H1 (cell line): ENCODE measurements around the gene NXPH4. TPM values are rescaled to one million over a fixed set of nuclear protein-coding genes. Genes with fewer than 3 reads are reported as not detected.

Source experiments
- CHD1 ChIP-seq: IDR thresholded peaks from 2 replicates; pipeline ENCODE4 v1.6.1; 2012; ENCODE audit warnings: low read depth, low read length, improper control_type of control experiment
- CTCF ChIP-seq, 3 experiments: IDR thresholded peaks; 1 replicate in 2 of 3; 2 replicates in 1 of 3; pipeline versions ENCODE4 v1.5.1 to v1.6.1; 2011; ENCODE audit warnings: low read length in 3 of 3, mild to moderate bottlenecking in 3 of 3, inconsistent platforms in 2 of 3, low read depth in 1 of 3, moderate library complexity in 1 of 3; ENCODE audit not compliant: insufficient read depth in 1 of 3; ENCODE audit errors: control extremely low read depth in 1 of 3
- EZH2 ChIP-seq: fragments of 200-600 bp; sonication (generic); IDR thresholded peaks from 2 replicates; pipeline ENCODE4 v1.7.1; 2012; ENCODE audit warnings: low read depth, mild to moderate bottlenecking, moderate library complexity, low read length, inconsistent platforms; ENCODE audit not compliant: severe bottlenecking
- KDM1A ChIP-seq: fragments of 200-600, 300-600 bp; sonication (generic); IDR thresholded peaks from 2 replicates; pipeline ENCODE4 v1.7.1; 2016; ENCODE audit warnings: mild to moderate bottlenecking, low read length, borderline replicate concordance
- SIRT6 ChIP-seq: IDR thresholded peaks from one replicate; pipeline ENCODE4 v1.7.1; 2012; ENCODE audit warnings: low read length, inconsistent platforms
- SIX5 ChIP-seq: IDR thresholded peaks from 2 replicates; pipeline ENCODE4 v1.6.1; 2011; ENCODE audit warnings: mild to moderate bottlenecking, low read depth, low read length
- SUZ12 ChIP-seq: fragments of 200-600 bp; sonication (generic); IDR thresholded peaks from 2 replicates; pipeline ENCODE4 v1.6.1; 2012; ENCODE audit warnings: mild to moderate bottlenecking, inconsistent platforms, low read length, moderate library complexity, mixed read lengths
- polyA plus RNA-seq, 7 experiments: library from polyadenylated mRNA; depleted of rRNA in 3 of 7; stranded (reverse) in 5 of 7; unstranded in 2 of 7; fragments of >200 nt in 5 of 7; fragments of 200-250 nt in 2 of 7; gene quantifications; 1 replicate in 5 of 7; 2 replicates in 1 of 7; 4 replicates in 1 of 7; pipeline versions ENCODE4 v1.2.1 to v1.2.3, GENCODE V29; 2011 to 2013; ENCODE audit warnings: missing spikeins in 2 of 7, mixed read lengths in 2 of 7
- total RNA-seq: library from RNA; stranded (reverse); fragmentation: NEBNext Ultra II Directional; extraction: Animal tissue kit (Norgen Biotek cat#: 25700); gene quantifications from 2 replicates; pipeline ENCODE4 v1.2.1, GENCODE V29; 2021
- TF ChIP-seq, protein P1 (sequence below): fragments of 300-600 bp; sonication (generic); IDR thresholded peaks from 2 replicates; pipeline ENCODE4 v1.7.1; 2012; ENCODE audit warnings: low read length, moderate library complexity, mild to moderate bottlenecking, inconsistent platforms; ENCODE audit not compliant: insufficient replicate concordance

NXPH4 gene
- total and polyA plus RNA-seq, 2 of the 8 experiments (the other 6 are each of a cell fraction or from before 2014, with no cell fraction given), result 0.92 to 1.7 TPM

GRCh38 chr12:57224973-57225679, 8.5 kb downstream of the NXPH4 start (continued):
- peak in 2 of 3 experiments; percentile 96 to 98; a peak in 3 of 4 replicates for TF ChIP-seq CTCF (IDR thresholded peaks at IDR 0.05; ENCODE audit: control extremely low read depth in 1 of 3, insufficient read depth in 1 of 3, low read depth in 1 of 3, low read length in 3 of 3)
- peak; percentile 68 for TF ChIP-seq SUZ12
- TF ChIP-seq SIRT6, result no peak
- no peak; the same call in 1 of the 2 replicates for TF ChIP-seq KDM1A
- no peak for TF ChIP-seq CHD1
- TF ChIP-seq, protein P1, sequence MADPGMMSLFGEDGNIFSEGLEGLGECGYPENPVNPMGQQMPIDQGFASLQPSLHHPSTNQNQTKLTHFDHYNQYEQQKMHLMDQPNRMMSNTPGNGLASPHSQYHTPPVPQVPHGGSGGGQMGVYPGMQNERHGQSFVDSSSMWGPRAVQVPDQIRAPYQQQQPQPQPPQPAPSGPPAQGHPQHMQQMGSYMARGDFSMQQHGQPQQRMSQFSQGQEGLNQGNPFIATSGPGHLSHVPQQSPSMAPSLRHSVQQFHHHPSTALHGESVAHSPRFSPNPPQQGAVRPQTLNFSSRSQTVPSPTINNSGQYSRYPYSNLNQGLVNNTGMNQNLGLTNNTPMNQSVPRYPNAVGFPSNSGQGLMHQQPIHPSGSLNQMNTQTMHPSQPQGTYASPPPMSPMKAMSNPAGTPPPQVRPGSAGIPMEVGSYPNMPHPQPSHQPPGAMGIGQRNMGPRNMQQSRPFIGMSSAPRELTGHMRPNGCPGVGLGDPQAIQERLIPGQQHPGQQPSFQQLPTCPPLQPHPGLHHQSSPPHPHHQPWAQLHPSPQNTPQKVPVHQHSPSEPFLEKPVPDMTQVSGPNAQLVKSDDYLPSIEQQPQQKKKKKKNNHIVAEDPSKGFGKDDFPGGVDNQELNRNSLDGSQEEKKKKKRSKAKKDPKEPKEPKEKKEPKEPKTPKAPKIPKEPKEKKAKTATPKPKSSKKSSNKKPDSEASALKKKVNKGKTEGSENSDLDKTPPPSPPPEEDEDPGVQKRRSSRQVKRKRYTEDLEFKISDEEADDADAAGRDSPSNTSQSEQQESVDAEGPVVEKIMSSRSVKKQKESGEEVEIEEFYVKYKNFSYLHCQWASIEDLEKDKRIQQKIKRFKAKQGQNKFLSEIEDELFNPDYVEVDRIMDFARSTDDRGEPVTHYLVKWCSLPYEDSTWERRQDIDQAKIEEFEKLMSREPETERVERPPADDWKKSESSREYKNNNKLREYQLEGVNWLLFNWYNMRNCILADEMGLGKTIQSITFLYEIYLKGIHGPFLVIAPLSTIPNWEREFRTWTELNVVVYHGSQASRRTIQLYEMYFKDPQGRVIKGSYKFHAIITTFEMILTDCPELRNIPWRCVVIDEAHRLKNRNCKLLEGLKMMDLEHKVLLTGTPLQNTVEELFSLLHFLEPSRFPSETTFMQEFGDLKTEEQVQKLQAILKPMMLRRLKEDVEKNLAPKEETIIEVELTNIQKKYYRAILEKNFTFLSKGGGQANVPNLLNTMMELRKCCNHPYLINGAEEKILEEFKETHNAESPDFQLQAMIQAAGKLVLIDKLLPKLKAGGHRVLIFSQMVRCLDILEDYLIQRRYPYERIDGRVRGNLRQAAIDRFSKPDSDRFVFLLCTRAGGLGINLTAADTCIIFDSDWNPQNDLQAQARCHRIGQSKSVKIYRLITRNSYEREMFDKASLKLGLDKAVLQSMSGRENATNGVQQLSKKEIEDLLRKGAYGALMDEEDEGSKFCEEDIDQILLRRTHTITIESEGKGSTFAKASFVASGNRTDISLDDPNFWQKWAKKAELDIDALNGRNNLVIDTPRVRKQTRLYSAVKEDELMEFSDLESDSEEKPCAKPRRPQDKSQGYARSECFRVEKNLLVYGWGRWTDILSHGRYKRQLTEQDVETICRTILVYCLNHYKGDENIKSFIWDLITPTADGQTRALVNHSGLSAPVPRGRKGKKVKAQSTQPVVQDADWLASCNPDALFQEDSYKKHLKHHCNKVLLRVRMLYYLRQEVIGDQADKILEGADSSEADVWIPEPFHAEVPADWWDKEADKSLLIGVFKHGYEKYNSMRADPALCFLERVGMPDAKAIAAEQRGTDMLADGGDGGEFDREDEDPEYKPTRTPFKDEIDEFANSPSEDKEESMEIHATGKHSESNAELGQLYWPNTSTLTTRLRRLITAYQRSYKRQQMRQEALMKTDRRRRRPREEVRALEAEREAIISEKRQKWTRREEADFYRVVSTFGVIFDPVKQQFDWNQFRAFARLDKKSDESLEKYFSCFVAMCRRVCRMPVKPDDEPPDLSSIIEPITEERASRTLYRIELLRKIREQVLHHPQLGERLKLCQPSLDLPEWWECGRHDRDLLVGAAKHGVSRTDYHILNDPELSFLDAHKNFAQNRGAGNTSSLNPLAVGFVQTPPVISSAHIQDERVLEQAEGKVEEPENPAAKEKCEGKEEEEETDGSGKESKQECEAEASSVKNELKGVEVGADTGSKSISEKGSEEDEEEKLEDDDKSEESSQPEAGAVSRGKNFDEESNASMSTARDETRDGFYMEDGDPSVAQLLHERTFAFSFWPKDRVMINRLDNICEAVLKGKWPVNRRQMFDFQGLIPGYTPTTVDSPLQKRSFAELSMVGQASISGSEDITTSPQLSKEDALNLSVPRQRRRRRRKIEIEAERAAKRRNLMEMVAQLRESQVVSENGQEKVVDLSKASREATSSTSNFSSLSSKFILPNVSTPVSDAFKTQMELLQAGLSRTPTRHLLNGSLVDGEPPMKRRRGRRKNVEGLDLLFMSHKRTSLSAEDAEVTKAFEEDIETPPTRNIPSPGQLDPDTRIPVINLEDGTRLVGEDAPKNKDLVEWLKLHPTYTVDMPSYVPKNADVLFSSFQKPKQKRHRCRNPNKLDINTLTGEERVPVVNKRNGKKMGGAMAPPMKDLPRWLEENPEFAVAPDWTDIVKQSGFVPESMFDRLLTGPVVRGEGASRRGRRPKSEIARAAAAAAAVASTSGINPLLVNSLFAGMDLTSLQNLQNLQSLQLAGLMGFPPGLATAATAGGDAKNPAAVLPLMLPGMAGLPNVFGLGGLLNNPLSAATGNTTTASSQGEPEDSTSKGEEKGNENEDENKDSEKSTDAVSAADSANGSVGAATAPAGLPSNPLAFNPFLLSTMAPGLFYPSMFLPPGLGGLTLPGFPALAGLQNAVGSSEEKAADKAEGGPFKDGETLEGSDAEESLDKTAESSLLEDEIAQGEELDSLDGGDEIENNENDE, result no peak
- TF ChIP-seq EZH2, result peak; percentile 58
- TF ChIP-seq SIX5, result no peak
